GM10266 (cell line): Measurements from ENCODE around the gene SCYGR4.
A peak's percentile ranks its signal among the peaks of the same experiment; 100 is the strongest.

Source experiments
- DNase-seq: peaks from one replicate; pipeline ENCODE4 v3.0.0; 2012; ENCODE audit errors: extremely low spot score
- TF ChIP-seq, protein P1 (sequence below): IDR thresholded peaks from 2 replicates; pipeline ENCODE4 v1.5.1; 2012; ENCODE audit warnings: mild to moderate bottlenecking, low read depth; ENCODE audit not compliant: control insufficient read depth, insufficient read depth; ENCODE audit errors: missing control alignments

The SCYGR4 gene, protein sequence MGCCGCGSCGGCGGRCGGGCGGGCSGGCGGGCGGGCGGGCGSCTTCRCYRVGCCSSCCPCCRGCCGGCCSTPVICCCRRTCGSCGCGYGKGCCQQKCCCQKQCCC

DNA sequence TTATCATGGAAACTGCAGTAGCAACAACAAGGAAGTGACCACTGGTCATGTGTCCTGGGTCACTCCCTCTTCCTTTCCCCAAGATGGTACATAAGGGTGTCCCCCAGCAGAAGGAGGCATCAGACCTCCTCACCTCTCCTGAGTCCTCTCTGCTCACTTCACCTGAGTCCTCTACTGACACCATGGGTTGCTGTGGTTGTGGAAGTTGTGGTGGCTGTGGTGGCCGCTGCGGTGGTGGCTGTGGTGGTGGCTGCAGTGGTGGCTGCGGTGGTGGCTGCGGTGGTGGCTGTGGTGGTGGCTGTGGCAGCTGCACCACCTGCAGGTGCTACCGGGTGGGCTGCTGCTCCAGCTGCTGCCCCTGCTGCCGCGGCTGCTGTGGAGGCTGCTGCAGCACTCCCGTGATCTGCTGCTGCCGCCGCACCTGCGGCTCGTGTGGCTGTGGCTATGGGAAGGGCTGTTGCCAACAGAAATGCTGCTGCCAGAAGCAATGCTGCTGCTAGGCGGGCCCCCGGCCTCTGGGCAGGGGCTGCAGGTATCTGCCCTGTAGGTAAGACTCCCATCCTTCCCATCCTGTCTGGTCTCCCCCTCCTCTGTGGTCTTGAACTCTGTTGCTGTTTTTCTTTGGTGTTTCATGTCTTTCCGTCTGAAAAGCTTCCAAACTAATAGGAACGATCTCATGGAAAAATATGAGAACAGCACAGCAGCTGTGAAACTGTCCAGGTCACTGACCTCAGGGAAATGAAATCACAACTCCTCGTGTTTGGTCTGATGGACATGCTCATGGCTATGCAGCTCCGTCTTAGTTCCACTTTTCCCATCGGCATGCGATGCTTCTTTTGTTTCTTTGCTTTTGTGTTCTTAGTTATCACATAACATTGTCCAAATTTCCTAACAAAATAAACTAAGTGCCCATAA is at the start of gene SCYGR4:
SCYGR4 (plus strand) TSS at position 183 of the 915 bp plus-strand sequence; CDS start at position 183, 0 bp downstream.
- TF ChIP-seq, protein P1, sequence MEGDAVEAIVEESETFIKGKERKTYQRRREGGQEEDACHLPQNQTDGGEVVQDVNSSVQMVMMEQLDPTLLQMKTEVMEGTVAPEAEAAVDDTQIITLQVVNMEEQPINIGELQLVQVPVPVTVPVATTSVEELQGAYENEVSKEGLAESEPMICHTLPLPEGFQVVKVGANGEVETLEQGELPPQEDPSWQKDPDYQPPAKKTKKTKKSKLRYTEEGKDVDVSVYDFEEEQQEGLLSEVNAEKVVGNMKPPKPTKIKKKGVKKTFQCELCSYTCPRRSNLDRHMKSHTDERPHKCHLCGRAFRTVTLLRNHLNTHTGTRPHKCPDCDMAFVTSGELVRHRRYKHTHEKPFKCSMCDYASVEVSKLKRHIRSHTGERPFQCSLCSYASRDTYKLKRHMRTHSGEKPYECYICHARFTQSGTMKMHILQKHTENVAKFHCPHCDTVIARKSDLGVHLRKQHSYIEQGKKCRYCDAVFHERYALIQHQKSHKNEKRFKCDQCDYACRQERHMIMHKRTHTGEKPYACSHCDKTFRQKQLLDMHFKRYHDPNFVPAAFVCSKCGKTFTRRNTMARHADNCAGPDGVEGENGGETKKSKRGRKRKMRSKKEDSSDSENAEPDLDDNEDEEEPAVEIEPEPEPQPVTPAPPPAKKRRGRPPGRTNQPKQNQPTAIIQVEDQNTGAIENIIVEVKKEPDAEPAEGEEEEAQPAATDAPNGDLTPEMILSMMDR = no peak
- peak; percentile 5 for DNase-seq

DNA sequence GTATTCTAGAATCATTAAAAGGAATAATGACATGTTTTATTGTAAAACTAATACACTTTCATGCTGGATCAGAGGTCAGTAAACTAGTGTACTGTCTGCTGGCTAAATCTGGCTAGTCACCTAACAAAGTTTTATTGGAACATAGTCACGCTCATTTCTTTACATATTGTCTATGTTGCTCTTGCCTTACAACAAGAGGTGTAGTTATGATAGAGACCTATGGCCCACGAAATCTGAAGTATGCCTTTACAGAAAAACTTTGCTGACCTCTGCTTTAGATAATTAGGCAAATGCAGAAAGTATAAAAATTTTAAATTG is 48.5 kb upstream of the SCYGR4 start:
- TF ChIP-seq, protein P1 = no peak
- no peak for DNase-seq

DNA sequence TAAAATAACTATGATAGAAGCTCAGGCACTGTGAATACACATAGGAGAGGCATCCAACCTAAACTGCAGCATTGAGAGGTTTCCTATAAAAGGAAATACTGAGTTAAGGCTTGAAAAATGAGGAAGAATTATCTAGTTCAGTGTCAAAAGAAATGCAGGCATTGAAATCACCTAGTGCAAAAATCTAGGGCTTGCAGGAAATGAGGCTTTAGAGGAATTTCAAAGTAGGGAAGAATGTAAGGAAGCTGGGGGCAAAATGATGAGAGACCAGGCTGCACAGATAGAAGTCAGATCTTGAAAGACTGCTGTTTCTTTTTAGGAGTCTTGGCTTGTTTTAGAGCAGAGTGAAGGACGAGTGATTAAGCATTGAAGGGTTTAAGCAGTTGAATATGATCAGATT is 46.7 kb upstream of the SCYGR4 start:
- DNase-seq = no peak
- TF ChIP-seq, protein P1 = no peak

DNA sequence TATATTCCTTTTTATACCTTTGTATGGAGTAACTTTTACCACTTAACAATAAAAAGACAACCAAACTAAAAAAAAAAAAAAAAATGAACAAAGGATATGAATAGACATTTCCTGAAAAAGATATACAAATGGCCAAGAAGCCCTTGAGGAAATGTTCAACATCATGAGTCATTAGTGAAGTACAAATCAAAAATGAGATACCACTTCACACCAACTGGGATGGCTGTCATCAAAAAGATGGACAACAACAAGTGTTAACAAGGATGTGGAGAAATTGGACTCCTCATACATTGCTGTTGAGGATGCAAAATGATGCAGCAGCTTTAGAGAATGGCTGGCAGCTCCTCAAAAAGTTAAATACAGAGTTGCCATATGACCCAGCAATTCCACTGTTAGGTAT is 41.2 kb upstream of the SCYGR4 start:
- no peak for DNase-seq
- TF ChIP-seq, protein P1 = no peak

DNA sequence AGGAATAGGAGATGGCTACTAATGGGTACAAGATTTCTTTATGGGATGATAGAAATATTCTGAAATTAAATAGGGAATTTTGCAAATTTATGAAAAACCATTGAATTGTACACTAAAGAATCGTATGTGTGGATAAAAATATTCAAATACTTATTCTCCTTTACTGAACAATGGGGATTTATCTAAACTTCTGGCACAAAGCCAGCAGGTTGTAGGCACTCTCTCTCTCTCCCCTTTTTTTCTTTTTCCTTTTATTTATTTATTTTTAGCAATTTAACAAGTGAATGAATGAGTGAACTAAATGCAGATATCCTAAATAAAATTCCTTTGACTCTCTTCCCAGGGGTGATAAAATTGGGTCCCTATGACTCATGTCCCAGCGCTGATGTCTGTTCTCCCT is 40.5 kb upstream of the SCYGR4 start:
- TF ChIP-seq, protein P1 = no peak
- no peak for DNase-seq

DNA sequence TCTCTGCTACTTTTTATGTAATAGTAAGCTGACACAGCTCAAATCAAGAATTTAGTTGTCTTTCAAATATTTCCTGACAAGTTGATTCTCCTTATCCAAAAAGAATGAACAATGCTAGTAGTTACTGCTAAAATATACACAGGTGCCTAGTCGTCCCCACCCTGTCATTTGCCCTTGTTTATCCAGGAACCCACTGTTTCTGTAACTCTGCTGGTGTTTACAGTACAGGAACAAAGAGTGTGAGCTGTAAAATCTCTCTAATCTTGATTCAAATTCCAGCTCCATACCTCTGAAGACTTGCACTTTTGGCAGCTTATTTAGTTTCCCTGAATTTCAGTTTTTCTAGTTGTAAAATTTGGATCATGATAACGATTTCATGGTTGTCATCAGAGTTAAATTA is 39.7 kb upstream of the SCYGR4 start:
- DNase-seq = no peak
- TF ChIP-seq, protein P1 = no peak

DNA sequence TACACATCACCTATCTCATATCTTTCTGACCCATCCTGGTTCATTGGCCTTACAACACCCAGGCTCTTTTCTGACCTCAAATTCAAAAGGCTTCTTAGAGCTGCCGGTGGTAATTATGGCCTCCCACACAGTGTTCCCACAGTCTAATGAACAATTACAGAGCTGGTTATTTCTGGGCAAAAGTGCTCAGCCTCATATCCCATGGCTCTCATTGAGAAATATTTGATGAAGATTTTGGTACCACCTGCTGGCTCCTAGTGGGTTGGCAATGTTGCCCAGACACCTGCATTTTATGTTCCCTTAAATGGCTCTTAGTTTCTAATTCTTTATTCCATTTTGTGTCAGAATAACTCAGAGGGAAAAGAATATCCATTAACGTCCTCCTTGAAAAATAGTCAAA is 38.7 kb upstream of the SCYGR4 start:
- DNase-seq = no peak
- TF ChIP-seq, protein P1 = no peak
